Stromal cell of bone marrow (primary cell): Measurements from ENCODE around the gene LECT2.

Source experiments
- DNase-seq: peaks from one replicate; pipeline ENCODE4 v3.0.0-alpha.2; 2012; ENCODE audit warnings: low read depth

LECT2 gene

GRCh38 chr5:135954899-135955298 is at the start of gene LECT2:
Gene LECT2 (minus strand): TSS chr5:135954983. CDS start chr5:135954833, 150 bp downstream.
- DNase-seq = no peak

GRCh38 chr5:136004436-136004835 is 49.7 kb upstream of the LECT2 start:
- DNase-seq = no peak

DNA sequence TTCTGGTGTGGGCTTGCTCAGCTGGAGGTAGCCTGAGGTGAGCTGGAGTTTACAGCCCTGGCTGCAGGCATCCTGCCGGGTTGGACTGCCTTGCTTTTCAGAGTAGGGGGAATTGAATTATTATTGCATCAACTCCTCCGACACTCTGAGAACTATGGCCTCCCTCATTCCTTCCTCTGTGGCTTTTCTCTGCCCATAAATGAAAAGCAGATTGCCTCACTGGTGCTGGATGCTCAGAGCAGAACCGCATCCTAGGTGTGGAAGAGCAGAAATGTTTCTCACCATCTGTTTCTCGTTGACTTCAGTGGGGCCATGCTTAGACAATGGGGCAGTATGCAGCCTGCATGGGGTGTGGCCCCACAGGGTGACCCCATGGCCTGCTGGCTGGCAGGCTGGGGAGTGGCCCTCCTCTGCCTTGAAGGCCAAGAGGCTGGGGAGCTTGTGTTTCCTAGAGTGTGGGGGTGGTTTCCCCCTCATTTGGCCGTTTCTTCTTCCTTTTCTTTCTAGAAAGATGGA is 46.7 kb upstream of the LECT2 start:
- no peak for DNase-seq

DNA sequence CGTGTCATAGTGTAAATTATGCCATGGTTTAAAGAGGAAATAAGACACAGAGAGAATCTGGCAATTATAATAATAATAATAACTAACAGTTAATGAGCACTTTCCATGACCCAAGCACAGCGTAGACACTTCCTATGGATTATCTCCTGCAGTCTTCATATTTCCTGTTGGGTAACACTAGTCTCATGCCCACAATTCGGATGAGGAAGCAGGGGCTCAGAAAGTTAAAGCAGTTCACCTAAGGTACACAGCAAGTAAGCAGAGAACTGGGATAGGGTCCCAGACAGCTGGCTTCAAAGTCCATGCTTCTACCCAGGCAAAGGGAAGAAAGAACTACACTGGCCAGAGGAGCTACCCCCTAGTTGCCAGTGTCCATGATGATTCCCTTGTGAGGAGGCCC is 46.1 kb upstream of the LECT2 start:
- no peak for DNase-seq

DNA sequence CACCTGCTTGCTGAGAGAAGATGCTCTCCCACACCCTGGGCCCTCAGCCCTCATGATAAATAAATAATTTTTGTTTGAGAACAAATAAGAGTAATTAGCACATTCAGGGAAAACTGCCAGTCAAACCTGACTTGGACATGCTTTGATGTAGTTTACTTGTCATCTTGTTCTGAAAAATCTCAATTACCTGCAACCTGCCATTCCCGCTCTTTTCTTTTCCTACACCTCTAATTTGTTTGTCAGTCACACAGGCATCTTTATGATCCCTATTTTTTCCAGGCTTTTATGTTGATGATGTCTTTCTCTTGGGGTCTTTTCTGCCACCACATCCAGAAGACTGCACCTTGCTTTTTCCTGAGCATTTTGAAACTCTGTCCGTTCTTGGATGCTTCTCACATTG is 45.4 kb upstream of the LECT2 start:
- DNase-seq = no peak

DNA sequence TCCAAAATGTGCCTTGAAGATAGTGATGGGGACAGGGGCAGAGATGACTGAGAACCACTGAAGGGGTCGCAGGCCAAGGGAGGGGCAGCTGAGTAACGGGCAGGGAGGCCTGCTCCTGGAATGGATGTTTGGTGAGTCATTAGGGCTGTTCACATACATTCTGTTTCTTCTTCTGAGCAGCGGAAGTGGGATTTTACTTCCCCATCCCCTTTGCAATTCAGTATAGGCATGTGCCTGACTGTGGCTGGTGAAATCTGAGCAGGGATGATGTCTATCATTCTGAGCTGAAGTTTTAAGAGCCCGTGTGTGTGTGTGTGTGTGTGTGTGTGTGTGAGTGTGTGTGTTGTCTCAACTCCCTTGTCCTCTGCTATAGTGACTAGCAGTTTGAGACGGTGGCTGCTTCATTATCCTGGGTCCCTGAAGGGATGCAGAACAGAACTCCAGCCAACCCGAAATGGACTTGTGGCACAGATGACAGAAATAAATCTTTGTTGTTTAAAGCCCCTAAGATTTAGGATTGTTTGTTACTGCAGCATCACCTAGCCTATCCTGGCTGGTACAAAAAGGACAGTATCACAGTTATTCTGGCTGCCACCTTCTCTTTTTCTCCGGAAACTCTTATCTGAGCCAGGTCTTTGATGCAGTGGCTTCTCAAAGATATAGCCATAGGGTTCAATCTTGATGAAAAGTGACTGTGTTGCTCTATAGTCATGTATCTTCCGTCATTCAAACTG is 44.8 kb upstream of the LECT2 start:
- DNase-seq = no peak

- no peak for DNase-seq
These were observed 44.1 kb upstream of the LECT2 start for GRCh38 chr5:135998889-135999288.

GRCh38 chr5:135997673-135998335 is 43.0 kb upstream of the LECT2 start:
- no peak for DNase-seq

DNA sequence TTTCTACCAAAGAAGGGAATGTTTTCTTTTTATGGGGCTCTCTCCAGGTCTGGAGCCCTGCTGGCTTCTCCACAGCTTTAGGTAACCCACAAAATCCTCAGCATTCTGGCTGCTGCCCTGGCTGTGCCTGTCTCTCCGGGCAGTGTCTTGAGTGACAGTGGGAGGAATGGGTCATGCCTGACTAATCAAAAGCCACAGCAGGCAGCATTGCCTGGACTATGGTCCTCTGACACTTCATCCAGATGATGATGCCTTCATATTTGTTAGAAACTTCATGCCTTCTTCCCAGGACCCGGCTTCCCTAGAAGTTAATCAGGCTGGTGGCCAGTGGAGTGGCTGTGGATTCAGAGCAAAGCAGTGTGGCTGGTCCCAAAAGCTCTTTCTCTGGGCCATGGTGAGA is 41.8 kb upstream of the LECT2 start:
- no peak for DNase-seq

DNA sequence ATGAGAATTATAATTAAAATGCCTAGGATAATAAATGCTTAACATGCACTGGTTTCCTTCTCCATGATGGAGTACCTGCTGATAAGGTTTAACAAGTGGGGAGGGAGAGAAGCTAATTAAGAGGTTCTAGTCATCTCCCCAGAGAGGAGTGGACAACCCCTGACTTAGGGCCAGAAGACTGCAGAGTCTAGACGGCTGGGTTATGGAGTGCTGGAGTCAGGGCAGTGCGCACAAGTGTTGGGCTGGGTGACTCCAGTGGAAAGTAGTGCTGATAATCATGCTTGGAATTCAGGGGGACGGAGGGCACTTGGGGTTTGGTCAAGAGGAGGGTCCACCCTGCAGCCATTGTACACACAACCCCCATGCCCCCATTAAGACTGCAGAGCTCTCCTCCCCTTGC is 41.2 kb upstream of the LECT2 start:
- no peak for DNase-seq

- no peak for DNase-seq
These were observed 39.3 kb upstream of the LECT2 start for GRCh38 chr5:135993880-135994636.

DNA sequence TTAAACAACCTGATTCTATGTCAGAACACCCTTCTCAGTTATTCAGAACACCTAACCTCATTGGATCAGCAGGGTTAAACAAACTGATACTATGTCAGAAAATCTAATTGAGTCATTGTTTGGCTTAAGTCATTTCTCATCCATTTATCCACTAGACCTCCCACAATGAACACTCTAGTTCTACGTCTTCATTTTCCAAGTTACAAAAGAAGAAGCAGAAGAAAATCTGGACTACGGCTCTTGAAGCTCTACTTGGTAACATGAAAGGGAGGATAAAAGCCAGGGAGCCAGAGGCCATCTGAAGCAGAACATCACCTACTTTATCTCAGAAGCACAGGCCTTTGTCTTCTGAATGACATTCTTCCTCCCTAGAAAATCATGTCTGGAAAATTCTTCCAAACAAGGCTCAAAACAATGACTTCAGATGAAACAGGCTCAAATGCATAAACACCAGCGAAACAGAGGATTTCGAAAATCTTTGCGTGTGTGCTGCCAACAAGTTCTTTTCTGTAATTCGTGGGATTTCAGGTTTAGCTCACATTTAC is 38.6 kb upstream of the LECT2 start:
- DNase-seq = no peak

GRCh38 chr5:135991429-135991828 is 36.6 kb upstream of the LECT2 start:
- no peak for DNase-seq

DNA sequence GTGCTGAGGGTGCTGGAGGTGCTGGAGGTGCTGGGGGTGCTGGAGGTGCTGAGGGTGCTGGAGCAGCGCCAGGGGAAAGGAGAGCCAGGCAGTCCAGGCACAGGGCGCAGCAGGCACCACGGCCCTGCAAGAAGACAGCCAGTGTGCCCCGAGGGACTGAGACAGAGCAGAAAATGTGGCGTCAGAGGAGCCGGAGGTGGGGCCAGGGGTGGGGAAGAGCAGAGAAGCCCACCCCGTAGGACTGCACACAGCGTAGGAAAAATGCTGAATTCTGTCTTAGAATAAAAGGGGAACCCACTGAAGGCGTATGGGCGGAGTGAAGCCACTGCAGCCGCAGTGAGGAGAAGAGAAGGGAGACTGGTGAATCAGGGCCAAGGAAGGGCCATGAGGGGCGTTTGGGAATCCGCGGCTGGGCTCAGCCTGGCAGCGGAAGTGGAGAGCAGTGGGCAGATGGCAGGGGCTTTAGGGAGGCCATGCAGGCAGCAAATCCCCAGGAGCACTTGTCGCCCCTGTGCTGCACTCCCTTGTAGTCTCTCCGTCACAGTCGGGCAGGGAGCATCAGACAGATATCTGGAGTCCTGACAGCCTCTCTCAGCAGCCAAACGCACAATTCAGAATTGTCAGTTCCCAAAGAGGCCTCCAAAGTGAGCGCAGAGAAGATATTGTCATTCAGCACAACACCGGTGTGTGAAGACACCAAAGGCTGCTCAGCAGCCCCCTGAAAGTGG is 35.9 kb upstream of the LECT2 start:
- DNase-seq = no peak

GRCh38 chr5:135989686-135990085 is 34.9 kb upstream of the LECT2 start:
- DNase-seq = no peak

- no peak for DNase-seq
These were observed 33.8 kb upstream of the LECT2 start for GRCh38 chr5:135988546-135988945.

- no peak for DNase-seq
These were observed 32.2 kb upstream of the LECT2 start for GRCh38 chr5:135986891-135987401.

GRCh38 chr5:135986401-135986800 is 31.6 kb upstream of the LECT2 start:
- DNase-seq = no peak

DNA sequence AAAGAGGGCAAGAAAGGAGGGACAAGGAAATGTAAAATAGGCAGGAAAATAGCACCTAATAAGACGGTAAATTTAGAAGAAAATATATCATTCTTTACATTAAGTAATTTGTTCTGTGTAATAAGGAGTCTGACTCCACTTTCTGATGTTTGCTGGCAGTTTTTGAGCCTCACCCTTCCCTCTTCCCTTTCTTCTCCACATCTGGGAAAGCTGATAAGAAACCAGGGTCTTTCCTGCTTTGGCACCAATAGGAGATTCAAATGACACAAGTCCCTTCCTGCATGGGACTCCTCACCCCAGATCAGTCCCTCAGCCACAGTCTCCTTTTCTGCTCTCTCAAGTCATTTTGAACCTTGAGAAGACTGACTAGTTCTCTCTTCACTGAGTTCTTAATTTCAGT is 31.2 kb upstream of the LECT2 start:
- DNase-seq = no peak

- no peak for DNase-seq
These were observed 25.8 kb upstream of the LECT2 start for GRCh38 chr5:135980620-135981019.

DNA sequence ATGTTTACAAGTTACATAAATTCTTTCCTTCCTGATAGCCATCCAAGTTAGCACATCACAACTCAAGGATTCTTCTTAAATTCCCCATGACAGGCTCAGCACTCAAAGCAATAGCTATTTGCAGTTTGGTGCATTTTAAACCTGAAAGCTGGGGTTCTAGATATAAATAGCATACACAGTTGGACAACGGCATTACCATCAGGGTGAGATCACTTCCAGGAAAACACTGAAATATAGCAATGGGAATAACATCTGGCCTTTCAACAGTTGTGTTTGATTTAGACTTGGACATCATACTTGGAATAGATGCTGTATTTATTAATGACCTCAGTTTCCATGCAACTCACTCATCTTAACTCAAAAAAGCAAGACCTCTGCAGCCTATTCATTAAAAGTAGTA is 24.7 kb upstream of the LECT2 start:
- DNase-seq = peak; percentile 70

DNA sequence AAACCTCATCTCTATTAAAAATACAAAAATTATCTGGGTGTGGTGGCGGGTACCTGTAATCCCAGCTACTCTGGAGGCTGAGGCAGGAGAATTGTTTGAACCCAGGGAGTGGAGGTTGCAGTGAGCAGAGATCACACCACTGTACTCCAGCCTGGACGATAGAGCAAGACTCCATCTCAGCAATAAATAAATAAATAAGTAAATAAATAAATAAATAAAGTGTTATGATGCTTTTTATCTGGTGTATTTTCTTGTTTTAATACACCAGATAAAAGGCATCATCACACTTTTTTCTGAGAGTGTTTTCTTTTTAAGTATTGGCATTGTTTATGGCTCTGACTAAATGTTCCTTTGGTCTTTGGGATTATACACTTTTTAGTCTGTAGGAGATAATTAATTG is 24.2 kb upstream of the LECT2 start:
- DNase-seq = no peak
